ENCODE data around the gene UIMC1.

The UIMC1 gene

DNA sequence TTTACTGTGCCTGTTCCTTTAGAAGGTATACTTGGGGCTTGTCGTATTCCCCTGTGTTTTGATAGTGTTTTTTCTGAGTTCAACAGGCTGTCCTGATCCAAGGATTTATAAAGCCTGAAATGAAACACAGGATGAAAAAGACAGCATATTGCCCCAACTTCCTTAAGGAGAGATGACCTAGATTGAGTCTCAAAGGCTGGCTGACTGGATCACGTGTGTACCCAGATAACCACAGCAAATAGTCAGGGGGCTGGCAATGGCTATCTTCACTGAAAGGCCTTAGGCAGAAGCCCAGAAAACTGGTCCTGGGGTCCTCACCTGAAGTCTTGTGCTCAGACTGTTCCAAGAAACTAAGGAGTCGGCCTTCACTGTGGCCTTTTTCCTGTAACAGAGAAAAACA lies 99.8 kb downstream of the UIMC1 start:
- DNase-seq (ENCODE audit: insufficient read length, low spot score) (no peak), FAIRE-seq (no peak)

DNA sequence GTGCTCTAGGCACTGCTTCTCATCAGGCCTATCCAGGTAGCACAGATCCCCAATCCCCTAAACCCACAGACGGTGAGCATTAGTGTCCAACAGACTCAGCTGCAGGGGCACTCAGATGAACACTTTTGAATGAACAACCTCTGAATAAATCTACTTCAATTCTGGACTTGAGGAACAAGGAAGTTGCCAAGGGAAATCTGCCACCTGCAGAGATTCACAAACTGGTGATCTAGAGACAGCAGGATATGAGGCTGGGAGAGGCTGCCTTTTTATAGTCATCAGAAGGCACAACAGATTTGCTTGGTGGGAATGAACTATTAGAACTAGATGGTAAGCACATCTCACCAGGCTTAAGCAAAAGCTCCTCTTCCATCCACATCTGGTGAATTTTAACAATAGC lies 100.5 kb downstream of the UIMC1 start:
- FAIRE-seq (no peak), DNase-seq (ENCODE audit: insufficient read length, low spot score) (no peak)

DNA sequence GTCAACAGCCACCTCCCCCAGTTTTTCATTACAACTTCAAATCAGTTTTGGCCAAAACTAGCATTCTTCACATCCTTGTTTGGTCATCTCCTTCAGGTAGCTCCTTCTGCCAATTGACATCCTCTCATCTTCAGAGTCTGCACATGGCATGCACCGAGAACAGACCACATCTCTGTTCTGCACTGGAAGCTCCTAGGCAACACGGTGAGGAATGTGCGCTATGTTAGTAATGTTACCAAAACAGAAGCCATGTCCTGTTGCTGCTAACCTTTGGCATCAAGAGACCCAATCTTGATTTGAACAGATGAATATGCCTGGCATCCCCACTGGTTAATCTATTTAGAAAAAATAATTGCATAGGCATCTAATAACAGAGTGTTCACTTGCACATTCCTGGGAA lies 102.3 kb downstream of the UIMC1 start:
- FAIRE-seq (no peak), DNase-seq (ENCODE audit: insufficient read length, low spot score) (no peak)

DNA sequence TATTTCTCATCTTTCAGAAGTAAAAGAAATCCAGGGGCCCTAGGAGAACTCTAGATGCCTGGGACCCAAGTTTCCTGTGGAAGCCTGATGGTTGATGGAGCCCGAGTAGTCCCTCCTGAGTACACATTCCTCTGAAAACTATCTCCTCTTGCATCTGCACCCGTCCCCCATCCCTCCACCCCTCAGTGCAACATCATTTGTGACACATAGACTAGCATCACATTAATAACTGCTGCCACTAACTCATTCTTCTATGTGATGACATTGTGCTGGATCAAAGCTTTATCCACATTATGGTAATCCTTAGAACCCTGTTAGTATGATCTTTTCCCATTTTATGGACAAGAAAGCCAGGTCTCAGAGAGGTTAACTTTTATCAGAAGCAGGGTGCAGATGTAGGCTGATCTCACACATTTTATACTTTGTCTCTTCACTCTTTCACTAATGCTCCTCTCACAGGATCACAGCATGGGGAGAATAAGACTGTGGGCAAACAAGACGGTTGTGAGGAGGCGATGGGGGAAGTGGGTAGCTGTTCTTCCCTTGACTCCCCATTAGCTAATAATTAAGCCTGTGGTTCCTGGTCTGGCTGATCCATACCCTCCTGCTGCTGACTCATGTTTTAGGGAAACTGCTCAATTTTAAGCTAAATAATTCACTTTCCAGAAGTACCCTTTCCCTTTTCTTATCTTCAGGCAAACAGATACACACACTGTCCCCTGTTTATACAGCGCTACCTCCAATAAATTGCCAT lies 103.5 kb downstream of the UIMC1 start:
- FAIRE-seq (peak; percentile 35), DNase-seq (ENCODE audit: insufficient read length, low spot score) (no peak)

DNA sequence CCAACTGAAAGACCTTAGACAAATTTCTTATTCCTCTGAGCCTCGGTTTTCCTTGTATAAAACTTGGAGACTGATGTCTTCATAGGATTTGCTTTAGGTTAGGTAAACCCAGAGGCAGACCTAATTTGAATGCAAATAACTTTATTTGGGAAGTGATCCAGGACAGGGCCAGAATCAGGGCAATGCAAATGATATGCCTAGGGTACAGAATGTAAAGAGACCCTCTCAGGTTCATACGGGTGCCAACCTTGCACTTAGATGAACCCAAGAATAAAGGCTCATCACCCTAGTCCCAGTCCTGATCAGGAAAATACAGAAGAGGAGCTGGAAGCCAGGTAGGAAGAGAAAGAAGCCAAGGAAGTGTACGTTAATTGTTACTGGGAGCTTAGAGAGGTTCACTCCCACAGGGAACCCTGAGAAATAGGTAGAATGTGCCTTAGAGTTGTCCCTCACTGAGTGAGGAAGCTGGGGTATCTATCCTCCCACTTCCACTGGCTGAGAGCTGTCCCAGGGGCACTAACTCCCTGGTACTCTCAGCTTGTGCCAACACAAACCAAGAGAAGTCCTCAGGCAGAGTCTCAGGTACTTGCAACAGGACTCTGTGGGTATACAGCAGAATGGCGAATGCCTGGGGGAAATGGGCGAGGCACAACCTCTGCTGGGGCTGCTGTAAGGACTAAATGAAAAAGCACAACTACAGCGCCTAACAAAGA lies 104.3 kb downstream of the UIMC1 start:
- DNase-seq (ENCODE audit: insufficient read length, low spot score) (no peak), FAIRE-seq (no peak)

DNA sequence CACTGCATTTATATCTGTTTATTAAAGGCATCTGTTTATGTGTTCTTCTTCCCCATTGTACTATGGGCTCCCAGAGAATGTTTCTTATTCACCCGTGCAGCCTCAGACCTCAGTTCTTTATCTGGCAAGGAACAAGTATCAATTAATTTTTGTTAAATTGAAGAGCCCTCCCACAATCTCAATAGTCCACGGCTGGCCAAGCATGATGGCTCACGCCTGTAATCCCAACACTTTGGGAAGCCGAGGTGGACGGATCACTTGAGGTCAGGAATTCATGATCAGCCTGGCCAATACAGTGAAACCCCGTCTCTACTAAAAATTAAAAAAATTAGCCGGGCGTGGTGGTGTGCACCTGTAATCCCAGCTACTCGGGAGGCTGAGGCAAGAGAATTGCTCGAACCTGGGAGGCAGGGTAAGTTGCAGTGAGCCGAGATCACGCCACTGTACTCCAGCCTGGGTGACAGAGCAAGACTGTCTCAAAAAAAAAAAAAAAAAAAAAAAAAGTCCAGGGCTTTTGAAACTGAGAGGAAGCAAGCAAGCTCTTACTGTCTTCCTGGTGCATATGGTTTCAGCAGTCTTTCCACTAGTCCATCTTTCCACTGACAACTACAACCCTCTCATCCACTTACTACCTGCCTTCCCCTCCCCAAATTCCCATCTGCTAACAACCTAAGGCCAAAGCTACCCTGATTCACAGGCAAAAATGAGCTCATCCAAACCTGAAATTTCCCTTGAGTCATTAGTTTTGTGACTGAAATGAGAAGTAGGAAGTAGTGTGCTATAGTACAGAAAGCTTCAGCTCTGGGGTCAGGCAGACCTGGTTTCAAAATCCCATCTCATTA lies 105.1 kb downstream of the UIMC1 start:
- FAIRE-seq = peak; percentile 65
- DNase-seq (ENCODE audit: insufficient read length, low spot score) = no peak

DNA sequence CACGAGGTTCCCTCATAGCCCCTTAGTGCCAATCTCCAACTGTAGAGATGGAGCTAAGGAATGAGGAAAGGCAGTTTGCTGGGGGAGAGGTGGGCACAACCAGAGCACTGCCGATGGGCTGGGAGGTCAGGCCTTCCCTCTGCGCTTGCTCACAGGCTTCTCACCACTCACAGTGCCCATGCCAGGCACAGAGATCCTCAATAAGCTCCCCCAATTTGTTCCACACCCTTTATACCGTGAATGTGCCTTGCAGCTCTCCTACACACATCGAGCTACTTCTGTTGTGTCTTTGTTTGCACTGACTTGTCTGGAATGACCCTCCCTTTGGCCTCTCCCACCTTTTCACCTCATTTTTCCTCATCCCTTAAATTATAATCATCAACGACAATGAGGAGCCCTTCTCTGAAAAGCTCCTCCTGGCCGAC lies 105.8 kb downstream of the UIMC1 start:
- FAIRE-seq (no peak), DNase-seq (ENCODE audit: insufficient read length, low spot score) (no peak)

DNA sequence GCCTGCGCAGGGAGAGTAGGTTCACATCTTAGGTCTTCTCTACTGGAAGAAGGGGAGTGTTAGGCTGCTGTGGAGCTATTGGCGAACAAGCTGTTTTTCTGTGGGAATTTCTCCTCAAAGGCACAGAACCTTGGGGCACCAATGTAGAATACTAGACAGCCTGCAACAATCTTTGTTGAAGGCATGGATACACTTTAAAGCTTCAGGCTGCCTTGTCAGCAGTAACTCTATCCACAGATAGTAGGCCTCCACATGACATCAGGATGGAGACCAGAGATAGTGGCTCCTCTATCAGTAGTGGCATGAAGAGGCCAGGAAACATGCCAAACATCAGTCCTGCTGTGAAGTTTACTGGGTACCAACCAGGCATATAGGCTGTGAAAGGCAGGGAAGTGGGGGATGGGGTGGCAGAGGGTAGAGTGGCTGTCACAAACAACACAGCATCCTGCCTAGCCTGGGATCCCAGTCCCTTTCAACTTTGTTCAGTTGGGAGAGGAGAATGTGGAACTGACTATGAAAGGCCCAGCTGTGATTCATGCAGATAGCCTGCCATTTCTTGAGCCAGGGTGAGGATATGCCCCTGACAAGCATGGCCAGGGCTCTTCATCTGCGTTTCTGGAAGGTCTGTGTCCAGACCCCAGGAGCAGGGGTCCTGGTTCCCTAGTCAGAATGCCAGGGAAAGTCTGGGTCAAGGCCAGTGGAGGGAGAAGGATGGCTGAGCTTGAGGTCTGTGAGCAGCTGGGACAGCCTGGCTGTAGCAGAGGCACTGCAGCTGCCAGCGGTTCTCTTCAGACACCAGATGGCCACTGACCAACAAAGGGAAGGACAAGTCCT lies 106.4 kb downstream of the UIMC1 start:
- no peak for FAIRE-seq
- DNase-seq (ENCODE audit: insufficient read length, low spot score) = no peak

DNA sequence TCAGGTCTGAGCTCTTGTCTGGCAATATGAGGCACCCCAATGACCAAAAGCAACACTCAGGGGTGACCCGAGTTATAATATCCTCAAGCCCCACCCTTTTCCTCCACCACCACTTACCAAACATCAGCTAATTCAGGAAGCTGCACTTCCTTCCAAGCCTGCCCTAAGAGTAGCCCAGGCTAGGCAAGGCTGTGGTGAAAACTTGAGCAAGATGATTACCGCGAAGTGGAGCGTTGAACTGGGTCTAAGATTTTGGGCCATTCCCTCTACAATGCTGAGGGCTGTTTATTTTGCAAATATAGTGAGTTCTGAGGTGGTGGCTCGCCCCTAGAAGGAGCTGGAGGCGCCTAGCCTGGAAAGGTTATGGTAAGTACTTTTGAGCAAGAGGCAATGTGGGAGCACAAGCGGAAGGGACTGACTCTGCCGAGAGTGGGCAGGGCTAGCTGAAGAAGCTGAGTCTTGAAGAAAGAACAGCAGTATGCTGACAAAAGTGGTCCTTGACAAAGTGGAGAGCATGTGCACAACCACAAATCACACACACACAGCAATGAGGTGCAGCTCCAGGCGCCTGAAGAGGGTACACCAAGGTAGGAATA lies 107.2 kb downstream of the UIMC1 start, which contains the start of gene HK3:
Gene HK3 (minus strand): TSS at position 51 of the 596 bp plus-strand sequence. CDS start 3,187 bp downstream, outside the sequence.
- FAIRE-seq = no peak
- no peak for DNase-seq (ENCODE audit: insufficient read length, low spot score)

DNA sequence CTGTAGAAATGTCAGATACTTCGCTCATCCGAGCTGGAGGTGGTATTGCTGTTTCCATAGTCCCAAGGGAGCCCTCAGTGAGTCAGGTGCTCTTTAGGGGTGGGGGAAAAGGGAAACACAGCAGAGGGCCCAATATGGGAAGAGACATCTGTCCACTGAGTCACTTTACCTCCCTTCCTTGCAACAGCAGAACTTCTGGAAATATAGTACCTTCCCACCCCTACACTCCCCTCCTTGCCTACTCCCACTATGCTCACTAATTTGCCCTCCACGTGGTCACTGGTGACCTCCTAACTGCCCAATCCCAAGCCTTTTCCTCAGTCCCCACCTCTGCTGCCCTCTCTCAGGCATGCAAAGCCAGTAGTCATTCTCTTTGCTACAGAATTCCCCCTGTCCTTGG lies 109.3 kb downstream of the UIMC1 start:
- no peak for FAIRE-seq
- no peak for DNase-seq (ENCODE audit: insufficient read length, low spot score)

DNA sequence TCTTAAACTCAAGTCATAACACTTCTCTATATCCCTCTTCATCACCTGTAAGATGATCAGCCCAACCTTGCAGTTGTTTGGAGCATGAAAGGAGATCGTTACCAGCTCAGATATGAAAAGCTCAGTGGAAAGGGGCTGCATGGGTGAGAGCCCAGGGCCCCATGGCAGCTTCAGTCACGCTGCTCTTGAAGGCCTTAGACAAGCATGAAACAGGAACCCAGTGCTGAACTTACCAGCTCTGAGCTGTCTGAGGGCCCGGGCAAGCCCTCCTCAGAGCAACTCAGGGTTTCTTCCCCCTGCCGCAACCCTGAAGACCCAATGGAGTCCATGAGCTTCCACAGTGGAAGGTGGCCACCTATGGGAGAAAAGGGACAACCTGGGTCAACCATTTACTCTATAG lies 110.7 kb downstream of the UIMC1 start:
- no peak for FAIRE-seq
- no peak for DNase-seq (ENCODE audit: insufficient read length, low spot score)

DNA sequence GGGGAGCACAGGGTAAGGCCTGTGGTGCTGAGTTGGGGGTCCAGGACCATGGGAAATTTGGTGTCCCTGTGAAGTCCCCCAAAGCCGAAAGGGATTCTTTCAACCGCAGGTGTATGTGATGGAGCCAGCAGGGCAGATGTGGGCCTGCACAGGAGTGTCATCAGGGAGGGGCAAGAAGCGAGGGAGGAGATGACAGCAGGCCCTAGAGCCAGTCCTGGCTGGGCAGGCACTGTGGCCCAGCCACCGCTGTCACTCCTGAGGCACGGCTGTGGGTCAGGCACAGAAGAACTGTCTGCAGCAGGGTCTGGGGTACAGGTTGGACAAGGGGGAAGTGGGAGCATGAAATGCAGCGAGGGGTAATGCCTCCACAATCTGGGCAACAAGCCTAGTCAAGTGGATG lies 112.3 kb downstream of the UIMC1 start:
- DNase-seq (ENCODE audit: insufficient read length, low spot score) (no peak), FAIRE-seq (no peak)

DNA sequence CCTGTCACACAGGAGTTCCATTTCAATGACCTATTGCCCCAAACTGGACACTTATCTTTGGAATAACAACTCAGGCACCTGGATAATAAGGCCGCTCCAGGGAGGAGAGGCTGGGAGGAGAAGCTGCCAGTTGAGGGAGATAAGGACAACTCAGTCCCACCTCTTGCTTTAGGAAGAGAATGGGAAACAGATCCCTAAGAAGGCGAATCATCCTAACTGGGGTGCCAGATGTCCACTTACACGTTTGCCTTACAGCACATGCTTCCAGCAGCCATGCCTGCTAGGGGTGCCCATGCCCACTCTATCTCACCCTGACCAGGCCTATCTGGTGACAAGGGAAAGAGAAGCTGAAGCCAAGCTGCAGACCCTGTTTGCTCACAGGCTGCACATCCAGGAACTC lies 113.9 kb downstream of the UIMC1 start:
- no peak for DNase-seq (ENCODE audit: insufficient read length, low spot score)
- FAIRE-seq = no peak

DNA sequence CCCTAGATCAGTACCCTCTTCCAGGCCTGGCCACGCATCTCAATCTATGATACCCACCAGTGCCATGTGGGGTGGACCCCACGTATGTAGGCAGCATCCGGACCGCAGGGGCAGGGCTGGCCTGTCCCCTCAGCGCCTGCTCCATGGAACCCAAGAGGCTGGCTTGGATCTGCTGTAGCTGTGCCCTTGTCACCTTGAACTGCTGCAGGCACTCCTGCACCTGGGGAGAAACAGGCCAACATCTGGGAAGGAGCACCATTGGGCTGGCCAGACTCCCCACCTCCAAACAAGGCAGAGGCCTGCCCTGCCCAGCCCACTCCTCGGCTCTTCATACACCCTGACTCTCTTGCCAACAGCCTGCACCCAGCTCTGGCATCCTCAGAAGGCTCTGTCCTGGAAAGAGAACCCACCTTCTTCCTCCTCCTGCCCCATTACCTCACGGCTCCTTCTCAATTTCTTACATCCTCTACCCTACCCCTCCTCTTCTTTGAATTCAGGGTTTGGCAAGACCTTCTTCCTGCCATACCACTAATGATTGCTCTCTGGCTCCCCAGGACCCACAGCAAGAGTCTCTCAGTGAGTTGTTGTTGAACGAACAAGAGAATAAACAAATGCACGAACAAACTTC lies 115.1 kb downstream of the UIMC1 start:
- FAIRE-seq = no peak
- no peak for DNase-seq (ENCODE audit: insufficient read length, low spot score)

DNA sequence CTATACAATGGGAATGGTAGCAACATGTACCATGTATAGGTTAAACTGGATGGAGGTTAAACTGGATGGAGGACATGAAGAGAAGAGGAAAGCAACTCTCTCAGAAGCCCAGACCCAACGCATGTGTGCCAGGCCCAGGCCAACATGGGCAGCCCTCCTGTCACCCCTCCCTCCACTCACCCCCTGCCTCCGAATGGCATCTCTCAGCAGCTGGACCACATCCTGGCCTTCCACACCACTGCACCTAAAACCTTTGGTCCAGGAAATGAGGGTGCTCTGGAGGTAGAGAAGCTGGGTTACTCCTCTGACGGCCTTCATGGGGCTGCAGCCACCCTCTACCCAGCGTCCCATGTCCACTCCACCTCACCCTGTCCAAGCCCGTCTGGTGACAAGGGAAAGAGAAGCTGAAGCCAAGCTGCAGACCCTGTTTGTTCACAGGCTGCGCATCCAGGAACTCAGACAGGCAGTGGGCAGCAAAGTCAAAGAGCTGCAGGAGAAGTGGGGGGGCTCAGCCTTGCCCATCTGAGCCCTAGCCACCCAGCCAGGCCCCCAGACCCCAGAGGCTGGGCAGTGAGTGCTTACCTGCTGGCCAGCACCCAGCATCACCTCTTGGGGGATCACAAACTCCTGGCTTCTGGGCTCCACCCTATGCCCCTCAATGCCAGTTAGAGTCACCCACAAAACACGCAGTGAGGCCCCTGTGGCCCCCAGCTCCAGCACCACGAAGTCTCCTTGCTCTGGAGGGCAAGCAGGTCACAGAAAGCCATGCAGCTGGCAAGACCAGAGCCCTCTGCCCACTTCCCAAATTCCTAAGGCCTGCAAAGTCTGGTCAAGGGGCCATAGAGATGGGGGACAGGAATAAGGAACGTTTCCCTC lies 115.9 kb downstream of the UIMC1 start:
- no peak for FAIRE-seq
- no peak for DNase-seq (ENCODE audit: insufficient read length, low spot score)

DNA sequence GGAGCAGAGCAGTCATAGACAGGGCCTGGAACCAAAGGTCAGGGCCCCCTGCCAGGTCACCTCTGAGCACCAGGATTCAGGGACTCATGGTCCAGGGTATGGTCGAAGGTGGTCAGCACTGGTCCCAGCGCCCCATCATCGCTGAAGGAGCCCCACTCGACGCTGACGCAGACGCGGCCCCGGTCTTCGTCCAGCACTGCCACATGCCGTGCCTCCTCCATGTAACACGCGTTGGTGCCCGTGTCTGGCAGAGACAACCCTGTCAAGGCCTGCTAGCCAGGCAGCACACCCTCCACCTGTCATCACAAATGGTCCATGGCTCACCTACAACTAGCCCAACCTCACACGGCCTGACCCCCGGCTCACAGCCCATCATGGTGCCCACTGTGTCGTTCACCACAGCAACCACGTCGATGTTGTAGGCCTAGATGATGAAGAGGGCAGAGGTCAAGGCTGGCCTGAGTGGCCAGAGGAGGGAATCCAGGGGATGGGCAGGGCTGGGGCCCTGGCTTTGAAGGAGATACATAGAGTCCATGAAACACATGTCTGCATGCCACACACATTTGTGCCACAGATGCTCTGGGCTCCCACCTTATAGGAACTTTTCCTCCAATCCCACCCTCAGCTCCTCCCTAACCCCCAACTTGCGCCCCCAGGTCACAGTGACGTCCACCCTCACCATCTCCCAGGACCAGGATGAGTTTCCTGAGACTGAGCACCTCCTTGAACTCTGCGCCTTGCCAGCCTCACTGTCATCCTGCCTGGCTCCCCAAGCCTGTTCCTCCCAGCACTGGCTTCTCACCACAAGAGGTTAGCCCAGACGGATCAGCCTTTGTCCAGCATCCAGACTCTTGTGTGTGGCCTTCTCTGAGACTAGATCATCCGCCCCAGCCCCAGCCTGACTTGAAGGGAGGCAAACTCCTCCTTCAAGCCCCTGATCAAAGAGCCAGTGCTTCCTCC lies 117.0 kb downstream of the UIMC1 start:
- no peak for FAIRE-seq

DNA sequence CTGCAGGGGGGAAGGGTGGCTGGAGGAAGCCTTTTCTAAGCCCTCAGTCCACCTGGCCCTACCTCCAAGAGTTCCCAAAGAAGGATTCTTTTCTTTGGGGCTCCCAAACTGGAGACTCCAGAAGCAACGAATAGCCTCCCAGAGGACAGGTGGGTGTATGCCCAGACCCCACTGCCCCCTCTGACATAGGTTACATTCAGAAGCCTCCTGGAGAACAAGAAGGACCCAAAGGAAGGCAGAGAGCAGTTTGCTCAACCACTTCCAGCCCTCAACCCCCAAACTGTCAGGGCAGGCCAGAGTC lies 117.8 kb downstream of the UIMC1 start:
- no peak for FAIRE-seq

More for the DNA sequence above, 117.0 kb downstream of the UIMC1 start:
- DNase-seq (ENCODE audit: insufficient read length, low spot score) = no peak

More for the DNA sequence above, 117.8 kb downstream of the UIMC1 start:
- DNase-seq (ENCODE audit: insufficient read length, low spot score) = no peak
